GM10266 (cell line): ENCODE results near the gene PRSS8.
"Not testable (repeated sequence)": the region's sequence is repeated elsewhere in the genome, so short reads cannot be mapped to it uniquely, and the experiment has no call there.

Source experiments
- DNase-seq: peaks from one replicate; pipeline ENCODE4 v3.0.0; 2012; ENCODE audit errors: extremely low spot score
- CTCF ChIP-seq: IDR thresholded peaks from 2 replicates; pipeline ENCODE4 v1.5.1; 2012; ENCODE audit warnings: mild to moderate bottlenecking, low read depth; ENCODE audit not compliant: control insufficient read depth, insufficient read depth; ENCODE audit errors: missing control alignments

PRSS8 gene

GRCh38 chr16:31179219-31179746 lies 43.8 kb upstream of the PRSS8 start:
- TF ChIP-seq CTCF = no peak
- no peak for DNase-seq

GRCh38 chr16:31177136-31177535 lies 41.6 kb upstream of the PRSS8 start:
- no peak for TF ChIP-seq CTCF
- DNase-seq = no peak

- DNase-seq = not testable (repeated sequence)
Measured at GRCh38 chr16:31170048-31170447, 34.5 kb upstream of the PRSS8 start.

DNA sequence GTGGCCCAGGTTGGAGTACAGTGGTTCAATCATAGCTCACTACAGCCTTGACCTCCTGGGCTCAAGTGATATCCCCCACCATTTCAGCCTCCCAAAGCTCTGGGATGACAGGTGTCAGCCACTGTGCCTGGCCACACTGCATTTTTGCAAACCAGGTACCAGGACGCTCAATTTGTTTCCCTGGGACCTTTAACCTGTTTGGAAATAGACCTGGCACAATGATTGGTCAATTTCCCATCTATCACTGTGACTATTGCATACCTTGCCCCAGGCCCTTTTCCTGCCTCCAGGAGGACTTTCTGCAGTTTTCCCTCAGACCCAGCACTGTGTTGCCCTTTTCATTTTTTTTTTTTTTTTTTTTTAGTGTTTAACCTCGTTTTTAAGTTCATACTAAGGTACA lies 33.3 kb upstream of the PRSS8 start:
- TF ChIP-seq CTCF = no peak
- no peak for DNase-seq

DNA sequence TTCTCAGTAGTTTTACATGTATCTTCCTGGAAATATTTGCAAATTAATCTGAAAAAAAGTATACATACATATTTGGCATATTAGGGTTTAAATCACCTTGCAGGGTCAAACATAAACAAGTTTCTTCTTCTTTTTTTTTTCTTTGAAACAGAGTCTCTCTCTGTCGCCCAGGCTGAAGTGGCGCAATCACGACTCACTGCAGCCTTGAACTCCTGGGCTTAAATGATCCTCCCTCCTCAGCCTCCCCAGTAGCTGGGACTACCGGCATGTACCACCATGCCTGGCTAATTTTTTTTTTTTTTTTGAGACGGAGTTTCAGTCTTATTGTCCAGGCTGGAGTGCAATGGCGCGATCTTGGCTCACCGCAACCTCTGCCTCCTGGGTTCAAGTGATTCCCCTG lies 31.8 kb upstream of the PRSS8 start:
- no peak for TF ChIP-seq CTCF
- DNase-seq = no peak

- no peak for TF ChIP-seq CTCF
- DNase-seq = no peak
Measured at GRCh38 chr16:31157136-31157535, 21.6 kb upstream of the PRSS8 start.

DNA sequence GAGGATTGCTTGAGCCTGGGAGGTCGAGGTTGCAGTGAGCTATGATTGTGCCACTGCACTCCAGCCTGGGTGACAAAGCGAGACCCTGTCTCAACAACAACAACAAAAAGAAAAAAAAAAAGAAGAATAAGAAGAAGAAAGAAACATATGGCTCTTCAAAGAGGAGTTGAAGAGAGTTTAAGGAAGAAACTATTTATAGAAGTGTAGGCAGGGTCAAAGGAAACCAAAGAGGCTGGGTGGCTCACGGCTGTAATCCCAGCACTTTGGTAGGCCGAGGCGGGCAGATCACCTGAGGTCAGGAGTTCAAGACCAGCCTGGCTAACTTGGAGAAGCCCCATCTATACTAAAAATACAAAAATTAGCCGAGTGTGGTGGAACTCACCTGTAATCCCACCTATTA lies 15.4 kb upstream of the PRSS8 start:
- not testable (repeated sequence) for DNase-seq

DNA sequence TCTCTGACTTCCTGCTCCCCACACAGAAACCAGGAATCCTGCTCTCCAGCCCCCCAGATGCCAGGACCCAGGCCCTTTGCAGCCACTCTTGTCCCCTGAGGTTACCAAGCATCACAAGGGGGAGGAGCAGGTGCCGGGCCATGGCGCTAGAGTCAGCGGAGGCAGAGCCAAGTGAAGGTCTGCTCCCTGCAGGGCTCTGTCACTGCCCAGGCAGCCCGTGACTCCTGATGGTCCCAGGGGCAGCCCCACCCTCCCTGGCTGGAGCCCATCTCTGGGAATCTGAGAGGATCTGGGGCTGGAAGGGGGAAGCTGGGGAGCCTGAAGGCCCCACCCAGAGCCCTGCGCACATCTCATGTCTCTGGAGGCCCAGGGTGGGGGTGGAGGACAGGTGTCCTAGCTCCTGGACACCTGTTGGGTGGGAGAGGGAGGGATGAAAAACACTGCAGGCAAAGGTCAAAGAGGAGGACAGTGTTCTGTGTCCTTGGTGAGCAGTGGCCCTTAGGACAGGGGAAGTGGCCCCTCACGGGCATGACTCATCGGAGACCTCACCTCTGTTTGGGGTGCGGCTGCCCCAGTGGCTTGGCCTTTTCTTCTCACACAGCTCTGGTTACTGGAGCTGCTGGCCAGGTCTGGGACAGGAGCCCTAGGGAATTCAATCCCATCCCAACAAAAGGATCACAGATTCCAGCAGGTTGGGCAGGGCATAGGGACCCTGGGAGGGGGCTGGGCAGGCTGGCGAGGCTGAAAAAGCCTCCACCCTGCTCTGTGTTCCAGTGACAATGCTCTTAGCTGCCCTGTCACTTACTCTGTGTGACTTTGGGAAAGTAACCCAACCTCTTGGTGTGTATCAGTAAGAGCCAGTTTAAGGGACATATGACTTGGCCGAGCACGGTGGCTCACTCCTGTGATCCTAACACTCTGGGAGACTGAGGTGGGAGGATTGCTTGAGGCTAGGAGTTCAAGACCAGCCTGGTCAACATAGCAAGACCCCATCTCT lies 14.7 kb upstream of the PRSS8 start, which contains the start of gene PRSS36:
Gene PRSS36, minus strand, starts transcription at position 173 of the 997 bp plus-strand sequence. Its CDS starts 31 bp downstream, at position 142.
- TF ChIP-seq CTCF = no peak
- DNase-seq = no peak
